Skeletal muscle cell (primary cell): ENCODE measurements around the gene OR8U1.
"Not testable (repeated sequence)": the region's sequence is repeated elsewhere in the genome, so short reads cannot be mapped to it uniquely, and the experiment has no call there.

ENCODE experiments used
- DNase-seq: peaks from one replicate; pipeline ENCODE4 v3.0.0-alpha.2; 2010; ENCODE audit warnings: low read depth
- H3K4me3 ChIP-seq: 2 replicates; pipeline ENCODE4 v1.5.1; 2011; ENCODE audit warnings: low read depth, mild to moderate bottlenecking, control low read depth, low read length, moderate library complexity

The OR8U1 gene

DNA sequence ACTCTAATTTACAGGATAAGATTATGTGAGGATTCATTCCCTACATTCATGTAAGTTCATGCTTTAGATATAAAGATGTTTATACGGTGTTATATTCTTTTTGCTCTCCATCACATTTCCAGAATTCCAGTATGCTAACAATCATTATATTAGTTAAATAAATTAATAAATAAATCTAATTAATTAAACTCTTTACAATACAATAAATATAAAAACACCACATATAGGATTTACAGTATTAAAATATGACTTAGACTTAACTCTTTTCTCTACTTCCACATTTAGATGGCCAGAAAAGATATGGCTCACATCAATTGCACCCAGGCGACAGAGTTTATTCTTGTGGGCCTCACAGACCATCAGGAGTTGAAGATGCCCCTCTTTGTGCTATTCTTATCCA is at the start of gene OR8U1:
TSS of gene OR8U1 (plus strand) at position 301 of the 400 bp plus-strand sequence. CDS start at position 301, 0 bp downstream.
- H3K4me3 ChIP-seq = no peak within 1 kb of the TSS
- DNase-seq = no peak

DNA sequence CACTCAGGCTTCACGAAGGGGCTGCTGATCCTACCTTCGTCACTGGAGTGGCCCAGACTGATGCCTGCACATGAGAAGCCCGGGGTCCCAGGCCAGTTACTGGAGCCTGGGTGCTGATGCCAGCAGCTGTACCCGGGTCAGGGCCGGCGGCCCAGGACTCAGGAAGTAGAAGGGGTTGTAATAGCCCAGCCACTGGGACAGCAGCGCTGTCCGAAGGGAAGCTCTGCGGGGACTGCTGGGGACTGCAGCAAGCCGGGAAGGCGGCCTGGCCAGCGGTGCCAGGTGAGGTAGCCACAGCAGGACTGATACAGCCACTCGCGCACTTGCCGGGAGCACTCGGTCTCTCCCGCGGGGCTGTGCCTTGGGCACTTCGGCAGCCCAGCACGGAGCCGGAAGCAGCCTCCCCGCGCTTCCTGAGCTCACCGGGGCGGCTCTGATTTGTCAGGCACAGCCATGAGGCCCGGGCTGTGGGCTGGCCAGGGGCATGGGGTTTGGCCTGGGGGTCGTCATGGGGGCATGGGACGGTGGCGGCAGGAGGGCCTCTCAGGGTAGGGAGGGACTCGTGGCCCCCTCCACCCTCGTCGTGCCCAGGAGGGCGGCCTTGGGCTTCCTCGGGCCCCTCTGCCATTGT is 43.4 kb upstream of the OR8U1 start:
- H3K4me3 ChIP-seq = no peak overlapping the region
- DNase-seq = no peak

DNA sequence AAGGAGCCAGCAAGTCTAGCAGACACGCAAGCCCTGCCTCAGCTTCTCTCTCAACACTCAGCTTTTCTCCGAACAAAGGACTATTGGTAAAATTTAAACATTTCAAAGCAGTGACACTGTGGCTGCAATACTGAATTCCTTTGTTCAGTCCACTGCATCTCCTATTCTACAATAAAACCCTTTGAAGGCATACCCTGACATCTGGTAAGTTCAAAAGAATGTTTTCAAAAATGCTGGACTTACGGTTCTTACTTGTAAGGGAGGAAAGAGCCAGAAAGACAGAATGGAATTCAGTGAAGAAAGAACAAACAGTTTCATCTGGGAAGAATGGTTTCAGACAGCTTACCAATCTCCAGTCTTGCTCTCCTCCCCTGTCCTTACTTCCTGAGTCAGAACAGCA is 42.3 kb upstream of the OR8U1 start:
- no peak for DNase-seq
- H3K4me3 ChIP-seq = no peak overlapping the region

DNA sequence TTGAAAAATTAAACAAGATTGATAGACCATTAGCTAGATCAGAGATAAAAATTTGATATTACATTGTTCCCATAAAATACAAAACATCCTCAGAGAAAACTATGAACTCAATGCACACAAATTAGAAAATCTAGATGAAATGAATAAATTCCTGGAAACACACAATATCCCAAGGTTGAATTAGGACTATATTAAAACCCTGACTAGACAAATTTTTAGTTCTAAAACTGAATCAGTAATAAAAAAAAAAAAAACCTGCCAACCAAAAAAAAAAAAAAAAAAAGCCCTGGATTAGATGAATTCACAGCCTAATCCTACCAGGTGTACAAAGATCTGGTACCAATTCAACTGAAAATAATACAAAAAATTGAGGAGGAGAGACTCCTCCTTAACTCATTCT is 35.1 kb upstream of the OR8U1 start:
- no peak overlapping the region for H3K4me3 ChIP-seq
- DNase-seq = no peak

DNA sequence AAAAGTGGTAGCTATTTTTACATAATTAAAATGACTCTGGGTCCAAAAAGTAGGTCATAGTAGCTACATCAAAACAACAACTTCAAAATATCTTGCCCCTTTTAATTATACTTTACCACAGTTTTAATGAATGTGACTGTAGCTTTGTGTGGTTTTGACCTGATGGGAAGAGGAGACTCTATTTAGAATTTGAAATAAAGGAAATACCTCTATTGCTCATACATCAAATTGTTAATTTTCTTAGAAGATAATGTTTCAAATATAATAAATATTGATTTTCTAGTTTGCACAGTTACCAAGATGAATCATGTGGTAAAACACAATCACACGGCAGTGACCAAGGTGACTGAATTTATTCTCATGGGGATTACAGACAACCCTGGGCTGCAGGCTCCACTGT is 29.7 kb upstream of the OR8U1 start, which contains the start of gene OR8K1:
TSS of gene OR8K1 (plus strand) at position 301 of the 400 bp plus-strand sequence. CDS start at position 301, 0 bp downstream.
- H3K4me3 ChIP-seq = no peak within 1 kb of the TSS
- DNase-seq = no peak

DNA sequence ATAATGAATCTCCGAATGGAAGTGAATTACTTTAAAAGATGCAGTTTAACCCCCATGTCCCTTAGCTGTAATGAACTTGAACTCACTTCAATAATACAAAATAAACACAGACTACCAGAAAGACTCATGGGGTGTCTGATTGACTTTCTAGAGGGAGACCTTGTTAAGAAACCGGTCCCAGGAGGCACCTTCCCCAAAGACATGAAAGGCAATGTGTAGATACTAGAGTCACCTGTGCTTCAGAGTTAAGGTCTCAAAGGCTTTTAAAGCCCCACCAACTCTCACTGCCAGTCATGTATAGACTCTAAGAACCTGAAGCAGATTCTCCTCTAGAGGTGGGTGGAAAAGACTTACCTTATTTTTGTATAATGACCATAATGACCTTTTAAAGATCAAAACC is 21.4 kb upstream of the OR8U1 start, which contains the start of gene OR8J1:
TSS of gene OR8J1 (plus strand) at position 301 of the 400 bp plus-strand sequence. CDS start 5,956 bp downstream, outside the sequence.
- no peak within 1 kb of the TSS for H3K4me3 ChIP-seq
- DNase-seq = no peak

DNA sequence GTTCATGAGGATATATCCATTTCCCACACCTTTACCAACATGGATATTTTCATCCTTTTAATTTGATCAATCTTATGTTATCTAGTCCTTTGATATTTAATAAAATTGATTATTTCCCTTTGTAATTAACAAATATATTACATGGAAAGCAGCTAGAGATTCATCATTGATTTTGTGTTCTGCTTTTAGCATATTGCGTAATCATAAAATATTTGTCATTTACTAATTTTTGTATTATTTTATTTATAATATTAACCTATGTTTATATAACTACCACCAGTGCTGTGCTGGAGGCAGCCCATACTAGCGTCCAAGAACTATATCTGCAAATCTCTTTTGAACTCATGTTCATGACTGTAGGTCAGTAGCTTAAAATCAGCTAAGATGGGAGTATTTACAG is 4.7 kb downstream of the OR8U1 start:
- no peak for DNase-seq

DNA sequence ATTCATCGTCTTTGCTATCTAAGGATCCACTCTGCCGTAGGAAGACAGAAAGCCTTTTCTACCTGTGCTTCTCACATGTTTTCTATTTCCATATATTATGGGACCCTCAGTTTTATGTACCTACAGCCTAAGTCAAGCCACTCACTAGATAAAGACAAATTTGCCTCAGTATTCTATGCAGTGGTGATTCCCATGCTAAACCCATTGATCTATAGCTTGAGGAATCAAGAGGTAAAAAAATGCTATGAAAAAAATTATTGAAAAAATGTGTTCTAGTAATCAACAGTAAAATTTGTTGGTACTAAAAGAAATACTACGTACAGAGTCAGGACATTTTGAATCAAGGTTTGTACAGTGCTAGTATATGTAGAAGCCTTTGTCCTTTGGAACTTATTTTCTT is 19.0 kb downstream of the OR8U1 start:
- no peak for DNase-seq
- H3K4me3 ChIP-seq = no peak overlapping the region

More for the DNA sequence above, 4.7 kb downstream of the OR8U1 start:
- no peak overlapping the region for H3K4me3 ChIP-seq

DNA sequence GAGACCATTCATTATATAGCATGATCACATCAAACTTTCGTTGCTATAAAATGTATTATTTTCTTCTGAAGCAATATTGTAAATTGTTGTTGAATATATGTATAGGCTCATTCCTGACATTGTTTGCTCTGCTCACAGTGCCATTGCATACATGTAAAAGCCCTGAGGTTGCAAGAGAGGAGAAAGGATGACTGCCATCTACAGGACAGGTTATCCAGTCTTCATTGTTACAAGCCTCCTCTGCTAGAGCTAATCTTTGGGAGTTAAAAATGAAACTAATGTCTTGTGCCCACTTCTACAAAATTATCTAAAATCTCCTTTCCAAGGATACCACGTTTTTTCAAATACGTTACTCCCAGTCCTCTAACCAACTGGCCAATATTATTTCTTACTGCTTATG is 20.6 kb downstream of the OR8U1 start:
- DNase-seq = no peak
- H3K4me3 ChIP-seq = no peak overlapping the region

DNA sequence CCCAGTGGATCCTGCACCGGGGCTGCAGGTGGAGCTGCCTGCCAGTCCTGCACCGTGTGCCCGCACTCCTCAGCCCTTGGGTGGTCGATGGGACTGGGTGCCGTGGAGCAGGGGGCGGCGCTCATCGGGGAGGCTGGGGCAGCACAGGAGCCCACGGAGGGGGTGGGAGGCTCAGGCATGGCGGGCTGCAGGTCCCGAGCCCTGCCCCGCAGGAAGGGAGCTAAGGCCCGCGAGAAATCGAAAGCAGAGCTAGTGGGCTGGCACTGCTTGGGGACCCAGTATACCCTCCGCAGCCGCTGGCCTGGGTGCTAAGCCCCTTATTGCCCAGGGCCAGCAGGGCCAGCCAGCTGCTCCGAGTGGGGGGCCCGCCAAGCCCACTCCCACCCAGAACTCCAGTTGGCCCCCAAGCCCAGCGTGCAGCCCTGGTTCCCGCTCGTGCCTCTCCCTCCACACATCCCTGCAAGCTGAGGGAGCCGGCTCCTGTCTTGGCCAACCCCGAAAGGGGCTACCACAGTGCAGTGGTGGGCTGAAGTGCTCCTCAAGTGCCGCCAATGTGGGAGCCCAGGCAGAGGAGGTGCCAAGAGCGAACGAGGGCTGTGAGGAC is 26.5 kb downstream of the OR8U1 start:
- H3K4me3 ChIP-seq, DNase-seq: not testable (repeated sequence)

DNA sequence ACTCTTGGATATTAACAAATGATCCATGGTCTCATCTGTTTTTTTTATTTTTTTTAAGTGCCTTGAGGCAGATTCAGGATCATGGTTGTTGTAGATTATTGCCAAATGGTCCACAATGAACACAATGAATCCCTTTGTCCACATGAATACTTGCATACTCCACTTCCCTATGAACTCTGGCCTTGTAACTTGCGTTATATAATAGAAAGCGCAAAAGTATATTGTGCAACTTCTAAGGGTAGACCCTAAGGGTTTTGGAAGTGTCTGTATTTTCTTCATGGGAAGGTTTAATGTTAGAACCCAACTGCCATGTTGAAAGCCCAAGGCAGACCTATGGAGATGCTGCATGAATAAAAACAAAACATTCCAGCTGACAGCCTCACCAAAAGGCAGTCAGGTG is 29.0 kb downstream of the OR8U1 start:
- DNase-seq = no peak
- no peak overlapping the region for H3K4me3 ChIP-seq

DNA sequence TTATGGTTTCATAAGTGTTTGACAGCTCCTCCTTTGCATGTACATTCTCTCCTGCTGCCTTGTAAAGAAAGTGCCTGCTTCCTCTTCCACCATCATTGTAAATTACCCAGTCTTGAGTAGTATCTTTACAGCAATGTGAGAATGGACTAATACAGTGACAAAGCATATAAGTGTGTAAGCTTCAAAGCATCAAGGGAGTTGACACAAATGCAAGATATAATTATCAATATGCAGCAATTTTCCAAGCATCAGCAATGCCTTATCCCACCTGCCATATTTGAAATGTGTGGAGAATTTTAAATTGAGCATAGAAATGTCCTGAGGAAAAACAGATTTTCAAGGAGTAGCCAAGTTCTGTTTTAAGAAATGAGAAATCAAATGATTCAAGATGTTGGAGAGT is 35.4 kb downstream of the OR8U1 start:
- DNase-seq = no peak

DNA sequence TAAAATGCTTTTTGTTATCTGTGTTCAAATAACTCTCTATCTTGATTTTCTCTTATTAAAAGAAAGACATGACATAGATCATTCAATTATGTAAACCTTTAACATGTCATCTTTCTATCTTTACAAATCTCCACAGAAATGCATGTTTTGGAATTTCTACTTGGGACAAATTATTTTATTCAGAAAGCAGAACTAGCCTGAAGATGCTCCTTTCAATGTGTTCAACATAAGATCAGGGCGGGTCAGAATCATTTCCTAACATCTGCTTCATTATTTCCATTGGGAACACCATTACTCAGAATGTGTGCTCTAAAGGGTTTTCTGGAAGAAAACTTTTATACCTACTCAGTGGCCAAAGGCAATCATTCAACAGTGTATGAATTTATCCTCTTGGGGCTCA is 37.0 kb downstream of the OR8U1 start, which contains the start of gene OR5AL1:
TSS of gene OR5AL1 (plus strand) at position 301 of the 400 bp plus-strand sequence.
- no peak within 1 kb of the TSS for H3K4me3 ChIP-seq
- no peak for DNase-seq

More for the DNA sequence above, 35.4 kb downstream of the OR8U1 start:
- no peak overlapping the region for H3K4me3 ChIP-seq
